Measurements from ENCODE around the gene KCND1.

GRCh38 chrX:48917139-48918001, 54.3 kb downstream of the KCND1 start:
- TF ChIP-seq CEBPB (IDR thresholded peaks at IDR 0.05; ENCODE audit: low read depth, low read length) (no peak), CTCF (conservative IDR thresholded peaks at IDR 0.05; ENCODE audit: low read depth, low read length) (peak; percentile 91), NFE2L2 (IDR thresholded peaks at IDR 0.05; ENCODE audit: low read depth, low read length) (no peak), CHD1 (IDR thresholded peaks at IDR 0.05; ENCODE audit: low read depth, low read length) (no peak), MAFK (IDR thresholded peaks at IDR 0.05; ENCODE audit: low read depth, low read length) (no peak), POLR2A (IDR thresholded peaks at IDR 0.05; ENCODE audit: low read depth, low read length) (no peak), RFX5 (IDR thresholded peaks at IDR 0.05; ENCODE audit: low read depth, low read length) (no peak)

Measured in IMR-90 (cell line).